HPDE6-E6E7 (cell line): ENCODE results near the gene LHX6.

Experiments used
- DNase-seq: peaks from one replicate; pipeline ENCODE4 v3.0.0; 2011; ENCODE audit warnings: missing footprints; ENCODE audit errors: extremely low spot score

The LHX6 gene

GRCh38 chr9:122216138-122216797 is 12.5 kb downstream of the LHX6 start:
- no peak for DNase-seq

DNA sequence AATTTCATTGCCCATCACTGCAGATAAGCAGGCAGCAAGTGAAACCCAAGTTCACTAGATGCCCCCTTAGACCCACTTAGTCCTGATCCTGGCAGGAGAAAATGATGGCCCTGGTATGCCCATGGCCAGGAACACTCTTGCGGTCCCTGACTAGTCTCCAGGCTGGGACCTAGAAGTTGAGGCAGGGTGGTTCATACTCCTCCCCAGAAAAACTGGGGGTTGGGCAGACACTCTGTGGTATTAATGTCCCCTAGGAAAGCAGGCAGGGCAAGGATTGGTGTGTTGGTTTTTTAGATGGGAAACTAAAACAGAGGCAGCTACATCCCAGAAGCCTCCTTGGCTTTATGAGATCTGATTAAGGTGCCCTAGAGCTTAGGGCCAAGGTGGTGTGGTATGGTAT is 13.1 kb downstream of the LHX6 start:
- no peak for DNase-seq

DNA sequence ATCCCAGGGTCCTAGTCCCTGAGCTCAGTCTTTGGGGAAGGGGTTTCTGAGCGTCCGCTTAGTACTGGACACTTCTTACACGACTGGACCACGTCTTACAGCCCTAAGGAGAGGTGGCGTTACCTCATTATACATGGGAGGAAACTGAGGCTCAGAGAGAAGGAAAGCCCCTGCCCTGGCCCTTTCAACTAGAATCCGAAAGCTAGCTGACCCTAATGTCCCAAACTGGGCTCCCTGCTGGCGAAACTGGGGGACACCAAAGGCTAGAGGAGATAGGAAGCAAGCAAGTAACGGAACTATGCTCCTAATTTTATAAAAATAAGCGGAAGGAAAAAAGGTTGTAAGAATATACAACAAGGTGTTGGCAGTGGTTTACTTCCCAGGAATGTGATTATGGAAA is 14.2 kb downstream of the LHX6 start:
- no peak for DNase-seq

GRCh38 chr9:122213589-122214413 is 15.0 kb downstream of the LHX6 start:
- peak; percentile 98 for DNase-seq

GRCh38 chr9:122213102-122213588 is 15.6 kb downstream of the LHX6 start:
- DNase-seq = no peak

GRCh38 chr9:122212473-122213004 is 16.2 kb downstream of the LHX6 start:
- DNase-seq = no peak

DNA sequence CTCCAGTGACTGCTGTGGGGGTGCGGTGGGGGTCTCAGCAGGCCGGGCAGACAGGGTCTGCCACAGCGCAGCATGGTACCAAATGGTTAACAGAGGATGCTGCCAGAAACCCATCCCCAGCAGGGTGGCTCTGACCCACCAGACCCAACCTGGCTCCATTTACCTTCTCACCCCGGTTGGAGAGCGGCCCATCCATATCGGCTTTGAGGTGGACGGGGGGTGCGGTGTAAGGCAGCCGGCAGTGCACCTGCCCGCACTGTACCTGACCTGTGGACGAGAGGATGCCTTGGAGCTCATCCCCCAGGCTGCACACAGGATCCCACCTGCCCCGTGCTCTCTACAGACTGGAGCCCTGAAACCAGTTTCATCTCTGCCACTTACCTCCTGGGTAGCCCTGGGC is 19.3 kb downstream of the LHX6 start:
- DNase-seq = no peak

GRCh38 chr9:122207096-122207495 is 21.7 kb downstream of the LHX6 start:
- no peak for DNase-seq

- DNase-seq = no peak
Observed at GRCh38 chr9:122206118-122207046, 22.4 kb downstream of the LHX6 start.

DNA sequence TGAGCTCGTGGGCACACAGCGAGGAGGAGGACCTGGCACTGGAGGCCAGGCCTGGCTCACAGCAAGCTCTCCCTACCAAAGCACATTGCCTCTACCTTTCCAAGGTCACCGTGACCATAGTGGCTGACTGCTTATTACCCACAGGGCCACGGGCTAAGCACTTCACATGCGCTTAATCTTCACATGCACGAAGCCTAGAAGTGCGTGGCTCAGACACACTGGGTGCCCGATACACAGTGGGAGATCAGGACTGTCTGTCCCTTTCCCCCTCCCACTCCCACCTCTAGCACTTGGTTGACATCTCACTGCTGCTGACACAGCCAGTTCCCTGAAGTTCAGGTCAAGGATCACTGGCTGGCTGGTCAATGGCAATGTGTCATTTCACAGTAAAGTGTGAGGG is 23.6 kb downstream of the LHX6 start:
- no peak for DNase-seq

DNA sequence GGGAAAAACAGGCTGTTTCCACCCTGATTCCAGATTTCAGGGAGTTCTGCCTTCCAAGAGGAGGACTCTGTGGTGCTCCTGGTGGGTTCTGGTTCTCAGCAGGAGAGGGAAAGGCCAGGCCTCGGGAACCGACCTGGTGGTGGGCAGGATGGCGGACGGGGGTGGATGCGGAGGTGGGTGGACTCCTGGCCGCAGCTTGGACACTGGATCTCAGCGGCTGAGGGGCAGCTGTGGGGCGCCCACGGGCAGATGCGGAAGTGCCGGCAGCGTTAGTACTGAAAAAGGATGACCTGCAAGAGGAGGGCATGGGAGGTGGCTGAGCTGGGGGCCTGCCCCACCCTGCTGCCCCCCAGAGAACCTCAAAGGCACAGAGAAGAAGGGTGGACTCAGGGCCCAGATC is 24.3 kb downstream of the LHX6 start:
- DNase-seq = no peak

DNA sequence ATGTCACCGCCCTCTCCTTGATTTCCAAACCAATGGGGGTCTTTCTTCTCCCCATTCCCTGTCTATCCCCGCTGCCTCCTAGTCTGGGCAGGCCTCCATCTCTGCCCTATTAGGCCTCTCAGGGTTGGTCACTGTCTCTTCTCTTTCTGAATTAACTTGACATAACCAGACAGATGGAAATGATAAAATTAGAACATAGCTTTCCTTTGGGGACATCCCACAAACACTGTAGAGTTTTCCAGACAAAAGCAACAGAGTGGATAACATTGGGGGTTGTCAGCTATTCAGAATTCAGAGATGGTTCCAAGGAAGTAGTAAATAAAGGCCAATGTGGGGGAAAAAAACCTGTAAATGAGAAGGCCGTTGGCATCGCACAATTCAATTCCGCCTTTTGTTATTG is 24.7 kb downstream of the LHX6 start:
- no peak for DNase-seq

DNA sequence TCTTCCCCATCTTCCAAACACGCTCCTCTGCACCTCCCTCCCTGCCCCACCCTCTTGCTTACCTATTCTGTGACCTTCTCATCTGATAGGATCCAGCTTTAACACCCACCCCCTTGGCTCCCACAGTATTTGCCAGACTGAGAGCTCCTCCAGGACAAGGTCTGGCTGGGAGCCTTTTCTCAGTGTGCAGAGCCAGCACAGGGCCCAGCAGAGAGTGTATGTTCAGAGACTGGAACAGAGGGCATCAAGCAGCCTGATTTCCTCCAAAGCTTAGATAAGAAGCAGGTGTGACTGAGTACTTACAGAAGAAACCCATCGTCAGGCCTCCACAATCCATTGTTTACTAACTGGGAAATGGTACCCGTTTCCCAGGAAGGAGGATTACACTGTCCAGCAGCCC is 26.6 kb downstream of the LHX6 start:
- DNase-seq = no peak

DNA sequence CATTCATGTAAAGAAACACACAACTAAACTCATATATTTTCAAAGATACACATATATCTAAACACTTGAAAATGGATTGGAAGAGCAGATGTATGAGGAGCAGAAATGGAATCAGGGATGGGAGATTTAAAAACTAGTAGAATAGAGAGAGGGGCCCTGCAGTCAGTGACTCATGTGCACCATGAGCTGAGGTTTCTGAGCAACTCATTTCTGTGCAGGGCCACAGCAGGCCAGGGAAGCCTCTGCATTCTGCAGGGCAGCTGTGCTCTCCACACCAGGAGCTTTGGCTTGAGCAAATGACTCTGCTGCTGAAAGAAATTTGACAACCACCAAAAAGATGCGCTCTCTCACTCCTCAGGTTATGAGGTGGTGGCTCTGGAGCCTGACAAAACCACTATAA is 27.1 kb downstream of the LHX6 start:
- no peak for DNase-seq

DNA sequence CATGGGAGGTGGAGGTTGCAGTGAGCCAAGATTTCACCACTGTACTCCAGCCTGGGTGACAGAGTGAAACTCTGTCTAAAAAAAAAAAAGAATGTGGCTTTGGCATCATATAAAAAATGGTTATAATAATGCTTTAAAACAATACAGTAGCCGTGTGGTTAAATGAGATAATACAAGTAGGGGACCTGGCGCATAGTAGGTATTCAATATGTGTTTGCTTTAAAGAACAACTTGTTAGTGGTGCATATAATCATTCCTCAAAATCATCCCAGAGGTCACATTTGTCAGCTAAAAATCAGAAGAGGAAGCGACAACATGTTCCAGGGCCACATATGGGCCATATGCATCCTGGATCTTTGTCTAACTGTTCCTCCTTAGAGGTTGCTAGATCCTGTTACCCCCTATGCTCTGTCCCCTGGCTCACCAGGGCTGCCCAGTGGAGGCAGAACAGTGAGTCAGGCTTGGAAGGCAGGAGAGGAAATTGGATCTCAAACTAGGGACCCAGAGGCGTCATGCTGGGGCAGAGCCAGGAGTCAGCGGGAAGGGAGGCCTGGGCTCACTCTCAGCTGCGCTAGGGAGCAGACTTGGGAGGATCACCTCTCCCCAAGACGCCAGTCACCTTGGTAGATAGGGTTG is 27.7 kb downstream of the LHX6 start:
- DNase-seq = no peak

- DNase-seq = no peak
Observed at GRCh38 chr9:122197882-122198281, 30.9 kb downstream of the LHX6 start.

DNA sequence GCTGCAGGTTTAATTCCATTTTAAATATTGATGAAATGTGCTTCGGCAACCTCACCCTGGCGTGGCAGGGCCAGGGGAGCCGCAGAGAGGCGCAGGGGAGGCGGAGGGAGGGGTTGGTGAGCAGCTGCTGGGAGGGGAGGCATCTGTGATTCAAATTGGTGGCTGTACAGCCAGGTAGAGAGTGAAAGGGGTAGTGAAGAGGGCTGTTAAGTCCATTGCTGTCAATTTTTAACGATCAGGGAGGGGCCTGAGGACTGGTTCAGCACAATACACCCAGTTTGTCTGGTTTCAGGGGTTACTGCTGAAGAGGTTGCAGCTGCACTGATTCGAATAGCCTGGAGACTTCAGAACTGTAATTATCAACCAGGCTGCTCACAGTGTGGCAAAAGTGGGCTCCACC is 31.3 kb downstream of the LHX6 start:
- DNase-seq = no peak

DNA sequence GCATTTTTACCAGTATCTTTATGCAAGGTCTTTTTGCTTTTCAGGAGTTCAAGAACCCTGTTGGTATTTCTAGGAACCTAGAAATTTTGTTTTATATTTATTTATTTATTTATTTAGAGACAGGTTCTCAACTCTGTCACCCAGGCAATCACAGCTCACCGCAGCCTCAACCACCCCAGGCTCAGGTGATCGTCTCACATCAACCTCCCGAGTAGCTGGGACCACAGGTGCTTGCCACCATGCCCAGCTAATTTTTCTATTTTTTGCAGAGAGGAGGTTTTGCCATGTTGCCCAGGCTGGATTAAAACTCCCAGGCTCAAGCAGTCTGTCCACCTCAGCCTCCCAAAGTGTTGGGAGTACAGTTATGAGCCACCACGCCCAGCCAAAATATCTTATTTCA is 32.9 kb downstream of the LHX6 start:
- DNase-seq = no peak

GRCh38 chr9:122193651-122194050 is 35.1 kb downstream of the LHX6 start:
- no peak for DNase-seq

GRCh38 chr9:122192914-122193525 is 35.7 kb downstream of the LHX6 start:
- DNase-seq = no peak

DNA sequence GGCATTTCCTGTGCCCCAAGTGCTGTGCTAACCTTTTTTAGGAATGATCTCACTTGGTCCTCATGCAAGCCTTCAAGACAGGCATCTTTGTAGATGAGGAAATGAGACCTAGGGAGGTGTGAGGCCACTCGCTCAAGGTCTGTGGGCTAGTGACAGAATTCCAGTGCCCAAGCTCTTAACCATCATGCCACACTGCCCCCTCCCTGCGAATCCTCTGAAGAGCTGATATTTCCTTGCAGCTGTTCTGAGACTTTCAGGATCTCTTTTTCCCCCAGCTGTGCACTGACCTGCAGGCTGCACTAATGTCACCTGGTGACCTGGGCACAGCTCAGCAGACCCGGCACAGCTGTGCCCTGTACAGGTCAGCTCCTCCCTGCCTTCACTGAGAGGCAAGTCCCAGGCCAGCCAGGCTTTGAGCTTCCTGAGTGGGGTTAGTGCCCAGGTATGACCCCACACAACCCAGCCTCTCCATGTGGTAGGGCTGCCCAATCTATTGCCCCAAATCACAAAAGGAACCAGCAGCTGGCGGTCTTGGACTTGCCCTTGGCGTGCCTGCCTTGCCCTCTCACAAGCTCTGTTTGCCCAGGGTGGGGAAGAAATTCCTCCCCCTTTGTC is 36.4 kb downstream of the LHX6 start:
- DNase-seq = no peak
